ENCODE results near the gene GAB1. TPM values are rescaled to one million over a fixed set of nuclear protein-coding genes. Genes with fewer than 3 reads are reported as not detected.

The GAB1 gene
- total and polyA plus RNA-seq, 12 donors: 4.1 to 58.2 (median 29.0) TPM

- no peaks in the 10 kb centered on the region for H3K9me3 ChIP-seq (replicated peaks in 1 of 3)
- no peaks in the 10 kb centered on the region for H3K36me3 ChIP-seq (replicated peaks in 1 of 2)
- H3K4me1 ChIP-seq (replicated peaks in 1 of 2): peaks cover 0 to 12% of the 10 kb centered on the region in 2 donors
- TF ChIP-seq CTCF (IDR thresholded peaks at IDR 0.05): no peak
- no peak overlapping the region for H3K4me3 ChIP-seq
- H3K27me3 ChIP-seq: no peaks in the 10 kb centered on the region
- no peak for DNase-seq
- H3K27ac ChIP-seq: no peak overlapping the region
- intact Hi-C loops (cut with DNase I): no loop called here
Observed at GRCh38 chr4:143424276-143424675, 87.6 kb downstream of the GAB1 start.

- intact Hi-C loops (cut with DNase I): no loop called here
- no peak for TF ChIP-seq CTCF (IDR thresholded peaks at IDR 0.05)
- no peaks in the 10 kb centered on the region for H3K4me1 ChIP-seq (replicated peaks in 1 of 2)
- H3K9me3 ChIP-seq (replicated peaks in 1 of 3): peaks cover 0 to 17% (median 9%) of the 10 kb centered on the region in 3 donors
- WGBS, 4 donors: 94 to 96% (median 95%) methylated on average over 10 of the region's 10 CpGs
- H3K36me3 ChIP-seq (replicated peaks in 1 of 2): no peaks in the 10 kb centered on the region
- H3K4me3 ChIP-seq: no peak overlapping the region
- no peak overlapping the region for H3K27ac ChIP-seq
- no peak for DNase-seq
- H3K27me3 ChIP-seq: no peaks in the 10 kb centered on the region
Observed at GRCh38 chr4:143431526-143432257, 95.0 kb downstream of the GAB1 start.

GRCh38 chr4:143432258-143432591, 95.5 kb downstream of the GAB1 start:
- no peak for DNase-seq
- 92 to 97% (median 95%) methylated on average over 4 of the region's 4 CpGs for WGBS, 4 donors
- no peak for TF ChIP-seq CTCF (IDR thresholded peaks at IDR 0.05)
- TF ChIP-seq POLR2A (IDR thresholded peaks at IDR 0.05): no peak
- Histone ChIP-seq H3K27ac (no peak overlapping the region), H3K27me3 (no peaks in the 10 kb centered on the region), H3K36me3 (replicated peaks in 1 of 2) (no peaks in the 10 kb centered on the region), H3K4me1 (replicated peaks in 1 of 2) (no peaks in the 10 kb centered on the region), H3K4me3 (no peak overlapping the region), H3K9me3 (replicated peaks in 1 of 3) (peaks cover 0 to 17% (median 9%) of the 10 kb centered on the region in 3 donors)
- intact Hi-C loops (cut with DNase I): no loop called here

- intact Hi-C loops (cut with DNase I): no loop called here
- no peaks in the 10 kb centered on the region for H3K36me3 ChIP-seq (replicated peaks in 1 of 2)
Observed at GRCh38 chr4:143433231-143433630, 96.6 kb downstream of the GAB1 start.

More at GRCh38 chr4:143433231-143433630, 96.6 kb downstream of the GAB1 start:
- no peak for DNase-seq
- Histone ChIP-seq H3K4me3 (no peak overlapping the region), H3K27ac (no peak overlapping the region), H3K9me3 (replicated peaks in 1 of 3) (peaks cover 0 to 17% (median 9%) of the 10 kb centered on the region in 3 donors), H3K4me1 (replicated peaks in 1 of 2) (no peaks in the 10 kb centered on the region), H3K27me3 (no peaks in the 10 kb centered on the region)
- 41 to 65% (median 63%) methylated on average over 2 of the region's 2 CpGs for WGBS, 4 donors
- TF ChIP-seq CTCF (IDR thresholded peaks at IDR 0.05): no peak
- TF ChIP-seq POLR2A (IDR thresholded peaks at IDR 0.05): no peak
